HG03457 (cell line): ENCODE data around the gene ZFYVE28.

Experiments
- ATAC-seq: cut with Tn5 transposase; IDR thresholded peaks from one replicate; pipeline ENCODE4 v1.9.1; 2021; ENCODE audit warnings: moderate number of reproducible peaks; ENCODE audit not compliant: unreplicated experiment

ZFYVE28 gene

DNA sequence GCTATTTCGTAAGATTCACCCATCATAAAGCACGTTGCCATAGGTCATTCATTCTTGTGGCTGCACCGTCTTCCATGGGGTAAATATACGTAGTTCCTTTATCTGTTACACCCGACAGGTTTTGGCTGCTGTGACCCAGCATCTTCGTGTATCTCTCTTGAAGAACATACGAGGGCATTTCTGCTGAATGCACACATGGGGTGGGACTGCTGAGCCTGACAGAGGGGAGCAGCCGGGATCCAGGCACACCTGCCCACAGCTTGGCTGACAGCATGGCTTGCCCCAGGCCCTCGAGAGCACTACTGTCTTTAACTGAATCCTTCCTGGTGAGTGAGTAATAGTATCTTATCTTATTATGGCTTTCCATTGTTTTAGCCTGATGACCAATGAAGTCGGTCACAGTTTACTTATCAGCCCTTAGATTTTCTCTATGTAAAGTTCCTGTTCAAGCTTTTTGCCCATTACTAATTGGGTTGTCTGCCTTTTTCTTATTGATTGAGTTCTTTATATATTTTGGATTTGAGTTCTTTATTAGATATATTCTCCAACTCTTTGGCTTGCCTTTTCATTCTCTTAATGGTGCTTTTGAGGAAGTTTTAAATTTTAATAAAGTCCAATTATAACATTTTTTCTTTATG lies 111.6 kb downstream of the ZFYVE28 start:
- no peak for ATAC-seq

DNA sequence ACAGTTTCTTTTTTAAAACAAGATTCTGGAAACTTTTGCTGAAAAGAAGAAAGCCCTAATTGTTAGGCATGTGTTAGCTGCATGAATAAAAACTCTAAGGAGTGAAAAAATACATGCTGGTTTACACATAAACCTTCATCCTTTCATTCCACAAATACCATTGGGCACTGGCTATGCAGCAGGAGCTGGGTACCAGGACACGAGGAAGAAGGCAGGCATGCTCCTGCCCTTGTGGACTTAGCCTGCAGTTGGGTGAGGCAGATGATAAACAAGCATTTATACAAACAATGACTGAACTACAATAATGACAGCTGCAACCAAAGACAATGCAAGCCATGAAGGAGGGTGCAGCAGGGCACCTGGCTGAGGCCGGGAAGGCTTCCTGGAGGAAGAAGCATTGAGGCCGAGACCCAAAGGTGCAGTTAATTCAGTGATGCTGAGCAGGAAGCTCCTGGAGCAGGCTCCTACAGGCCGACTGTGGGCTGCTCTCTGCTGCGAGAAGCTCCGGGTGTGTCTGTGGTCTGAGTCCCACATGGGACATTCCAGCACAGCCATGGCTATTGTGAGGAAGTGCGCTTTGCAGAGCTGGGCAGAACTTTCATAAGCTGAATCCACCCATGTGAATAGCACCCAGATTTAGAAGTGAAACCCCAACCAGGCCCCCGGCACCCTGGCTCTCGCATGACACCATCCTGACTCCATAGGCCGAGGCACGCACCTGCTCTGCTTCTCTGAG lies 112.5 kb downstream of the ZFYVE28 start:
- ATAC-seq: no peak

DNA sequence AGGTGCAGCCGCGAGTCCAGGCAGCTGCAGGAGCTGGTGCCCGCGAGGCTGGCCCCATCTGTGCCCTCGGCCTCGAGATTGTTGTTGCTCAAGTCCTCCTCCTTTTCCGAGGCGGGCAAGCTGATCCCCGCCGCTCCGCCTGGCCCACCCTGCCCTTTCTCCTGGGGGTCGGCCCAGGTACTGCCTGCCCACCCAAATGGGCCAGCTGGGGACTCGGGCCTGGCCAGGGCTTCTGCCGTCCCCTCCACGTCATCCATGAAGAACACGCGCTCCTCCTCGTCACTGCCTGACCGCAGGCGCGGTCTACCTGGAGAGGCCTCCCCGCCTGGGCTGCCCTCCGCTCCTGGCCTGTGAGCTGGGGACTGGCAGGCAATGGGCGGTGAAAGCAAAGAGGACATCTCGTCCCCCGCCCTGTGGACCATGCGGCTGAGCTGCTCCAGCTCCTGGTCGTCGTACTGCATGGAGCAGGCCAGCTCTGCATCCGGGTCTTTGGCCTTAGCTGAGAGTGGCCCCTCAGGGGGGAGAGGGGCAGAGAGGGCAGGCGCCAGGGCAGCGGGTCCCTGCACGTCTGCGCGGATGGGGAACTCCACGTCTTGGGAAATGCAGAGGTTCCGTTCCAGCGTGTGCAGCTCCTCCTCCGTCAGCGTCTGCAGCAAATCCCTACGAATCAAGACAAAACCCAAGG lies 113.4 kb downstream of the ZFYVE28 start:
- ATAC-seq: no peak

DNA sequence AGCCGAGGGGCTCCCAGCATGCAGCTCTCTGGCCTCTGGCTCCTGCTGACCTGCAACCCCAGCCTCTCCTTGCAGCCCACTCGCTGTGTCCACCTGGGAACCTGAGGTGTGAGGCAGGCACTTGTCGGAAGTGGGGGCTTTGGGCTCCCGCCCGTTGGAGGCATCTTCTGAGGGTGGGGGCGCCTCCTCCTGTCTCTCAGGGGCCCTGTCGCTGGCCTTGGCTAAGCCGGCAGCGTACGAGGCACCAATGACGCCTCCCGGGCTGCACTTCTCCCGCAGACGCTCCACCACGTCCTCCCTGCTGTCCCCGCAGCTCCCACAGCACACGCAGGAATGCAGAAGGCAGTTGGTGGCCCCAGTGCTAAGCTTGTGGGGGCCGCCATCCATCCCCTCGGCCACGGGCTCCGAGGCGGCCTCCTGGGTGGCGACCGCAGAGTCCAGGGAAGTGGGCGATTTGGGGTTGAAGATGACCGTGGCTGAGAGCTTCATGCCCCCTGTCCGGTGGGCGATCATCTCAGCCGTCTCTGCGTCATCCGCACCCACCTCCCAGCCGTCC lies 114.0 kb downstream of the ZFYVE28 start:
- ATAC-seq: no peak

DNA sequence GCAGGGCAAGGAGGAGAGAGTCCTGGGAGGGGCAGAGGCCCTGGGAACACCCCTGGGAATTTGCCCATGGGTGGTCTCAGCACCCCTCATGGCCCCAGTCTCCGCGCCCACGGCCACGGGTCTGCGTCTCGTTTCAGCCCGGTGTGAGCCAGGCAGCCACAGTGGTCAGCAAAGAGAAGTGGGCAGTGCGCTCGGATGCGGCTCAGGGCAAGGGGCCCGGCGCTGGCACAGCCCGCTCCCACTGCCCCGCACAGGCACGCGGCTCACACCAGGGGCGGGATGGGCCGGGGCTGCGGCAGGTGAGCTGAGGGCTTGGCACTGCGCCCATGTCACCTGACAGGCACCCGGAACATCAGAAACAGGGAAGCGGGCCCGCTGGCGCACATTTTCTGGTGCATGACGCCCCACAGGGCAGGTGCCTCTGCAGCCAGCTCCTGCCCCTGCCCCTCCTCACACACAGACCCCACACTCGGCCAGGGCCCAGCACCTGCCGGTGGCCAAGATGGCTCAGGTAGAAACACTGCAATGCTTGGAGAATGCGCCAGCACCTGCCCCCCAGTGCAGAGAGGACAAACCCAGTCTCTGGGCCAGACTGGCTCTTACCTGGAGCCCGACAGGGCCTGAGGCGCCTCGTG lies 114.6 kb downstream of the ZFYVE28 start:
- no peak for ATAC-seq

DNA sequence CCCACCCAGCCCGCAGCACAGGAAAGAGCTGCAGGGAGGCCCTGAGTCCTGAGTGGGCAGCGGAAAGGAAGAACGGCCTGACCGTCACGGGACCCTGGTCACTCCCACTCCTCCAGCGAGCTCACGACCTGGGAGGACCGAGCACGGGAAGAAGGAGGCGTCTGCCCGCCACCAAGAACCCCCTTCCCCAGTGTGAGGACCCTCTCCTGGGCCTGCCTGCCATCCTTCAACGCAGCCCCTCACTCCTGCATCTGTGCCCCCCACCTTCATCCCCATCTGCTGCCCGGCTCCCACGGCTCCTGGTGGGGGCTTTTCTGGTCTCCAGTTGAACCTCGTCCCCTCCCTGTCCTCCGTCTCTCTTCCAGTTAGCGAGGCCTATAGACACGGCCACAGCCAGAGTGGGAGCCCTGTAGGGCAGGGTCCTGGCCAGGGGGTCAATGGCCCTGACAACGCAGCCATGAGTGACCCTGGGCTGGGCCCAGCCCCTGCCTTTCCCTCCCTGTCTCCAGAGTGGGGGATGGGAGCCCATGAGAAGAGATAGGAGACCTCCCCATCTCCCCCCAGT lies 115.2 kb downstream of the ZFYVE28 start:
- ATAC-seq: no peak

DNA sequence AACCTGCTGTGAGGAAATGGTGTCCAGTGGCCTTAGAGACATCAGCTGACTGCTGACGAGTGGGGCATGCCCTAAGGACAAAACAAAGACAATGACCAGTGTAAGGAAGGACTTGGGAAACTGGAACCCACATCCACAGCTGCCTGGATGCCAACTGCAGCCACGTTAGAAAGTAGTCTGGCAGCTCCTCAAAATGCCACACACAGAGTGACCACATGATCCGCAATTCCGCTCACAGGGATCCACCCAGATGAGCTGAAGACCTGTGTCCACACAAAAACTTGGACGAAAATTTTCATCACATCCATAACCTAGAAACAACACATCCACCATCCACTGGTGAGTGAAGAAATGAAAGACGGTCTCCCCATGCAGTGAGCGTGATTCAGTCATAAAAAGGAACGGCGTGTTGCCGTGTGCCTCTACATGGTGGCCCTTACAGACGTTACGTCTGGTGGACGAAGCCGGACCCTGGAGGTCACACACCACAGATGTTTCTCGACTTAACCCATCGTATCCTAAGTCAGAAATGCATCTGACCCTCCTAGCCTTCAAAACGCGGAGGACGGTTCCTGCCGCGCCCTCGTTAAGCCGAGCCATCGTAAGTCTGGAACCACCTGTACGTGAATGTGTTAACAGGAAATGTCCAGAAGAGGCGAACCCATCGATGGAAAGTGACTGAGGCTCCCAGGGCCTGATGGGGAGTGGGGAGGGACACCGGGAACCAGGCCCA lies 115.9 kb downstream of the ZFYVE28 start:
- no peak for ATAC-seq

DNA sequence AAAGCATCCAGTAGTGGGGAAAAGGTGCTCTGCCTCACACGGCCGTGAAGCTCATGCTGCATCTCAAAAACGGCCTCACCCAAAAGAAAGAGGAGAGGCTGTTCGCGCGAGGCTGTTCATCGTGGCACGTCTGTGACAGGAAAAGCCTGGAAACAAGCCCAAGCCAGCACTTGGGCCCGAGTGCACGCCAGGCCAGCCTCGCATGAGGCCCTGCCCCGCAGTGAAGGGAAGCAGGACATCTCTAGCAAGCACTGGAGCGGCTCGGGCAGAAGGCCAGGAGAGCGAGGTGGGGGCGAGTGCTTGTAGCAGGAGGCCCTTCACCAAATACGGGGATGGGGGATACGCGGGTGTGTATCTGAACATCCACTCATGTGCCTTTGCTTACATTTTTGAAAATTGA lies 116.6 kb downstream of the ZFYVE28 start:
- no peak for ATAC-seq

DNA sequence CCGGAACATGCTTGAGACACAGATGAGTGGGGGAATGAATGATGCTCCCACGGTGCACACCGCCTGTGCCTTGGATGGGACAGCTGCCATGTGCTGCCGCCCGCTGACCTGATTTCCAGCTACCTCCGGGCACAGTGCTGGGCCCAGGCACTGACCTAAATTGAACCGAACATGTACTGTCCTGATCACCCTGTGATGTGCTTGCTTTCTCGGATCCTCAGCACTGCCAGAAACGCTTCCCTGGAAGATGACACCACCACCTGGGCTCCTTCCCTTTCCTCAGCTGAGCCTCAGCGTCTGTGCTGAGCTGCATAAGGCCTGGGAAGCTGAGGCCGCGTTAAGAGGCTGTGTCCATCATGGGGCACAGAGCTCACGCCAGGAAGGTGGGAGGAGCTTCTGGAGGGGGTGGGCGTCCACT lies 117.2 kb downstream of the ZFYVE28 start:
- no peak for ATAC-seq

DNA sequence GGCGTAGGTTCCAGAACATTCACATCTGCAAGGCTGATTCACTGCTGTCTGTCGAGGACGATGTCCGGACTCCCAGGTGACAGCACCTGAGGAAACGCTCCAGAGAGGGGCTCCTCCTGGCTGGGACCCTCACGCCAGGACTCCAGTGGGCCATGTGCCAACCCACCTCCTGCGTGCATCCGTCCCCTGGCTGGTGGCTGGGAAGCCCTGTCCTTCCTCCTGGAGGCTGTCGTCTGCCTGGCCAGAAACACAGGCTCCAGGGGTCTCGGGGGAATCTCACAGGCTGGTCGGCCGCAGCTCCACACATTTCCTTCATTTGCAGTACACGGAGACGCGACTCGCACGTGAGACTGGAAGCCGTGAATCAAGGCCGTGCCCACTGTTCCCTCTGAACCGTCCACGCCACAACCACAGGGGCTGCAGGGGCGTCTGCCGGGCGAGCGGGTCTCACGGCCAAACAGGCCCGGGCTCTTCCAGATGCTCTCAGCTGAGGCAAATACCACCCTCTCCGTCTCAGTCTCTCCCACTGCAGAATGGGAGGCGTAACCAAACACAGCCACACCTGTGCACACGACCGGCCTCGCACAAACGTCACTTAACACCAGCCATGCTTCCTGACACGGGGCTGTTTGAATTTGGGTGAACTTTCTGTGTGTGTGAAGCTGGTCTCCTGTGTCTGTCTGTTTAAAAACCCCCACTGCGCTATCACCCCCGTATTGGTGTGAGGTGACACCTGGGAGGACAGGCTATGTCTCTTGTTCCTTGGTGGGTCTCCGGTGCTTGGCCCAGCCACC lies 117.8 kb downstream of the ZFYVE28 start:
- ATAC-seq: no peak

DNA sequence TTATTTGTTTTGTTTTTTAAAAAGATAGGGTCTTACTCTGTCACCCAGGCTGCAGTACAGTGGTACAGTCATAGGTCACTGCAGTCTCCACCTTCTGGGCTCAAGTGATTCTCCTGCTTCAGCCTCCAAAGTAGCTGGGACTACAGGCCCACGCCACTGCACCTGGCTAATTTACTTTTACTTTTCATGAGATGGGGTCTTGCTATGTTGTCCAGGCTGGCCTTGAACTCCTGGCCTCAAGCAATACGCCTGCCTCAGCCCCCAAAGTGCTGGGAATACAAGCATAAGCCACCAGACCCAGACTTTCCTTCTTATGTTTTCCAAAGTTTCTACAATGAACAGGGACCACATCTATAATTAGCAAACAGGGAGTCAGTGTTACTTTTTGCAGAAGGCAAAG lies 118.7 kb downstream of the ZFYVE28 start:
- no peak for ATAC-seq

DNA sequence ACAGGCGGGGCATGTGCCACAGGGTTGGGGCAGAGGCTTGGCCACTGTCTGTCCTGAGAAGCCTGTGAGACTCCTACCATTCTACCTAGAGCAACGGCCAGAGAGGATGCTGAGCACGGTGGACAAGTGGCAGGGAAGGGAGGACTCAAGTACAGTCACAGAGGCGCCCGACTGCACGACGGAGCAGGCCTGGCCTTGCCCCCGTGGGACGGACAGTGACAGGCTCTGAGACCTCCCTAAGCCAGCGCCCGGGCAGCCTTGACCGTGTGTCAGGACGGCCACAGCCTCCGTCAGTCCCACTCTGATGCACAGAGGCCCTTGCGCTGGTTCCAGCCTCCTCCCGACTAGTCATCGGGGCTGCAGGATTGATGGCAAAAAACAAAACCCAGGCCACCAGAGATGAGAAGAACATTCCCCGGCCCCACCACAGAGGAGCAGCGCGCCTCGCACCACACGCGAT lies 119.9 kb downstream of the ZFYVE28 start:
- ATAC-seq: no peak

DNA sequence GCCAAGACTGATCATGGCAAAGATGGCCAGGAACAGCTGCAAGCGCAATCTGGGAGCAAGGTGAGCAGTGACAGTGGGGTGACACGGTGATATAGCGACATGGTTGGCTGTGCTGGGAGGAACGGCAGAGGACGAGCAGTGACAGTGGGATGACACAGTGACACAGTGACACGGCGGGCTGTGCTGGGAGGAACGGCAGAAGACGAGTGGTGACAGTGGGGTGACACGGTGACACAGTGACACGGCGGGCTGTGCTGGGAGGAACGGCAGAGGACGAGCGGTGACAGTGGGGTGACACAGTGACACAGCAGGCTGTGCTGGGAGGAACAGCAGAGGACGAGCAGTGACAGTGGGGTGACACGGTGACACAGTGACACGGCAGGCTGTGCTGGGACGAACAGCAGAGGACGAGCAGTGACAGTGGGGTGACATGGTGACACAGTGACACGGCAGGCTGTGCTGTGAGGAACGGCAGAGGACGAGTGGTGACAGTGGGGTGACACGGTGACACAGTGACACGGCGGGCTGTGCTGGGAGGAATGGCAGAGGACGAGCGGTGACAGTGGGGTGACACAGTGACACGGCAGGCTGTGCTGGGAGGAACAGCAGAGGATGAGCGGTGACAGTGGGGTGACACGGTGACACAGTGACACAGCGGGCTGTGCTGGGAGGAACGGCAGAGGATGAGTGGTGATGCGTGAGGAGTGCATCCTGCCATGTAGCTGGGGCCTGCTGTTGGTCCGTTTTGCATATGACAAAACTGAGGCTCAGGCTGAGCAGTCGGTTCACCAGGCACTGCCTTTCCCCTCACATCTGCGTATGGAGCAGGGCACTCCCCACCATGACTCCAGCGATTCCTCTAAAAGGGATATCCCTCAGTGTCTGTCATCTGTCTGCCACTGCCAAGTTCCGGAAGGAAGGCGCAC lies 120.6 kb downstream of the ZFYVE28 start:
- ATAC-seq: no peak

DNA sequence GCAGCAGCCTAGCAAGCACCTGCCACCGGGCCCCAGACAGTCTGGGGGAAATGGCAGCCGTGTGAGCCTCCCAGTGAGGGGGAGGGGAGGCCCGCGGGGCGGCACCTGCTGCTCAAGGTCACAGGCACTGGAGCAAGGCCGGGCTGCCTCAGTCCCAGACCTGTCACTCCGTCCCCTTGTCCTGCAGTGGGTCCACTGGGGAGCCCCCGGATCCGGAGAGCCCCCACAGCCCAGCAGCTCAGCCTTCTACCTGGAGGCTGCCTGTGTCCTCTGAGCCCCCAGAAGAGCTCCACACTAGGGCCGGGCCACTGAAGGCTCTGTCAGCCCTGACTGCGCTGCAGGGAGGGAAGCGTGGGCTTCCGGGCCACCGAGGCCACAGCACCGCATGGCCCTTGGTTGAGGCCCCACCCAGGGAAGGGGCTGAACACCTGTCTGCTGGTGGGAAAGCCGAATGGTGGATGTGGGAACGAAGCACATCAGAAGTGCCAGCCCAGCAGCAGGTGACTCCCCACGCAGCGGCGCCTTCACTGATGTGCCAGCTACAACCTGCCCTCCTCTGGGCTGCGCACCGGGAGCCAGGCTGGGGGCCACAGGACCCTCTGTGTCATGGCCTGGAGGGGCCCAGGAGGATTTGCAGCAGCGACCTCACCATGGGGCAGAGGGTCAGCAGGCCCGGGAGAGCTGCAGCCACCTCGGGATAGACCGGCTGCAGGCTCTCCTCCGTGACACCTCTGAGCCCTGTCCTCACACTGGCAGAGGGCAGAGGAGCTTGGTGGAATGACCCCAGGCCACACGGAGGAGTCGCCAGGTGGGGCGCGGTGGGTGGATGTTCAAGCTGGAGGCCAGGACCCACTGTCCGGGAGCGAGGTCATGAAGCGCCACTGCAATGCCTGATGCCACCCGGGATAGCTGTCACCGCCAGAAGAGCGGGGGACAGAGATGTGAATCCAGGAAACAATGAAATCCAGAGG lies 121.5 kb downstream of the ZFYVE28 start:
- no peak for ATAC-seq

DNA sequence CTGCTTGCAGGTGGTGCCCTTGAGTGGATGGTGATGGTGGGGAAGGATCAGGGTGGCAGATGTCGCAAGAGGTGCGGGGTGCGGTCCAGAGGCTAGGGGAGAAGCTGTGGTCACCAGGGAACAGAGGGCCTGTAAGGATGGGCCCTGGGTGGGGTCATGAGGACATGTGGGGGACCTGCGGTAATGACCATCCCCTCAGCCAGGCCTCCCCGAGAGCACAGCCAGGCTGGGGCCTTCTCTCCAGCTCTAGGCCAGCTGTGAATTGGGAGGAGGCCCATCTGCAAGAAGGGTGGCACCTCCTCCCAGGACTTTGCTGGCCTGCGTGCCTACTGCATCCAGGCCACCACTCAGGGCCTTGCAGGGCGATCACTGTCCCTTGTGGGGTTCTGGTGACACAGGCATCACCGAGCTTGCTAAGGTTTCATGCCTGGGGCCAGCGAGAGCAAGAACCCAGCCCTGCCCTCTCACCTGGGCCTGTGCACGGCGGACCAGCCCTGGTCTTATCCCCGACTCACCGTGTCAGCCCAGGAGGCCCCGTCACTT lies 122.5 kb downstream of the ZFYVE28 start:
- ATAC-seq: no peak

DNA sequence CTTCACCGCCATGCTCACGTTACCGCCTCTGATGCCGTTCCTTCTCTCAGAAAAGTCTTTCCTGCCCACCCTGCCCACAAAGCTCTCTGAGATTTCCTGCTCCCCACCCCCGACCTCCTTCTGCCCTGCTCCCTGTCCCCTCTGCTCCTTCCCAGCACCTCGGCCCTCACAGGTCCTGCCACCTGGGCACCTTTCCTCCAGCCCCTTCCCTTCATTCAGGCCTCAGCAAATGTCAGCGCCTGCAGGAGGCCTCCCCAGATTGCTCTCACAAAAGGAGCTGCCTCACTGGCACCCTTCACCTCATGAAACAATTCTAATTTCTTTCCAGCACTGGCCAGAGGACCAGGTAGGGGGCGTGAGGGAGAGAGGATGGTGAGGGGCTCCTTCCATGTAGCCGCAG lies 122.9 kb downstream of the ZFYVE28 start:
- no peak for ATAC-seq

DNA sequence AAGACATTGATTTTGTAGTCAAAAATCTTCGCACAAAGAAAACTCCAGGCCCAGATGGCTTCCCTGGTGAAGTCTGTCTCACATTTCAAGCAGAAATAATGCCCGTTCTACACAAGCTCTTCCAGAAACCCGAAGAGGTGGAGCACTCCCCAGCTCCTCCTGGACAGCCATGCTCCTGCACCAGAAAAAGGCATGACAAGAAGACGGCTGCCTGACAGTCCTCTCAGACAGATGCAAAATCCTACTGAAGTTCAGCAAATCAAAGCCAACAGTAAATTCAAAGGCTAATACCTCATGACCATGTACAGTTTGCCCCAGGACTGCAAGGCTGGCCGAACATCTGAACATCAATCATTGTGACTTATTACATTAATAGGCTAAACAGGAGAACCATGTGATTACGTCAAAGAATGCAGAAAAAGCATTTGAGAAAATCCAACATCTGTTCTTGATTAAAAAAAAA lies 125.8 kb downstream of the ZFYVE28 start:
- no peak for ATAC-seq
